ENCODE measurements around the gene CNTNAP5. TPM values are rescaled to one million over a fixed set of nuclear protein-coding genes. Genes with fewer than 3 reads are reported as not detected.

The CNTNAP5 gene
- total RNA-seq, 1 experiment from 2014 or later = 0.48 TPM

GRCh38 chr2:124301915-124302314 is 276.8 kb downstream of the CNTNAP5 start:
- TF ChIP-seq CTCF (conservative IDR thresholded peaks at IDR 0.05) = no peak
- H2AFZ ChIP-seq (ENCODE audit: low read length) = no peak overlapping the region
- no peak overlapping the region for H3K18ac ChIP-seq (ENCODE audit: insufficient read length, low read depth, low read length)
- no peak overlapping the region for H2BK120ac ChIP-seq (ENCODE audit: low read depth, low read length, poor library complexity, severe bottlenecking)
- H2AK5ac ChIP-seq (ENCODE audit: insufficient read length, low read length) = no peak overlapping the region
- no peaks in the 10 kb centered on the region for H3K4me1 ChIP-seq (ENCODE audit: insufficient read depth, low read length)
- Mint-ChIP-seq H3K4me1 (0 out of 4 replicates have a peak, but pooled peaks cover 0 to 8% of the 10 kb centered on the region in 2 experiments), H3K4me3 (no peak overlapping the region), H3K27ac (no peak overlapping the region), H3K27me3 (ENCODE audit: low read depth) (no peaks in the 10 kb centered on the region), H3K36me3 (ENCODE audit: insufficient read depth in 1 of 3, low read depth in 3 of 3) (0 out of 7 replicates have a peak, but pooled peaks cover 0 to 4% (median 0%) of the 10 kb centered on the region in 3 experiments), H3K9me3 (peaks cover 4 to 6% of the 10 kb centered on the region in 2 experiments; a peak in 4 of 5 replicates)
- H3K14ac ChIP-seq (ENCODE audit: insufficient read depth, low read length) = no peak overlapping the region
- H3K4ac ChIP-seq (ENCODE audit: low read depth, low read length) = no peak overlapping the region
- no peak overlapping the region for H4K5ac ChIP-seq (ENCODE audit: insufficient read length, low read depth, low read length)
- no peak overlapping the region for H3K27ac ChIP-seq (ENCODE audit: insufficient read length, low read depth, low read length)
- H3K4me2 ChIP-seq (ENCODE audit: insufficient read depth, insufficient read length, low read length) = no peak overlapping the region
- H2BK15ac ChIP-seq (ENCODE audit: low read depth, low read length) = no peak overlapping the region
- H3K56ac ChIP-seq (ENCODE audit: insufficient read length, low read depth, low read length) = no peak overlapping the region
- no peaks in the 10 kb centered on the region for H3K27me3 ChIP-seq (ENCODE audit: insufficient read depth, low read length)
- no peaks in the 10 kb centered on the region for H4K20me1 ChIP-seq (ENCODE audit: control insufficient read depth, insufficient read depth, insufficient read length)
- no peaks in the 10 kb centered on the region for H3K23me2 ChIP-seq (ENCODE audit: insufficient read length, low read depth, low read length, poor library complexity, severe bottlenecking)
- no peak overlapping the region for H3K9ac ChIP-seq (ENCODE audit: extremely low read depth, insufficient read length, low read length)
- no peak overlapping the region for H2BK5ac ChIP-seq (ENCODE audit: insufficient read length, low read length)
- H3K23ac ChIP-seq (ENCODE audit: insufficient read length, low read depth, low read length) = no peak overlapping the region
- H4K8ac ChIP-seq (replicated peaks; ENCODE audit: insufficient read length, low read depth, low read length) = no peak overlapping the region
- no peaks in the 10 kb centered on the region for H3K79me2 ChIP-seq (ENCODE audit: insufficient read depth, low read length)
- no peaks in the 10 kb centered on the region for H3K9me3 ChIP-seq (ENCODE audit: control insufficient read depth, low read depth, low read length)
- no peak for DNase-seq
- H2BK20ac ChIP-seq (ENCODE audit: low read depth, low read length, poor library complexity, severe bottlenecking) = no peak overlapping the region
- no peak overlapping the region for H2BK12ac ChIP-seq (ENCODE audit: insufficient read length, low read depth, low read length)
- no peak overlapping the region for H4K91ac ChIP-seq (ENCODE audit: insufficient read length, low read depth, low read length)
- no peaks in the 10 kb centered on the region for H3K79me1 ChIP-seq (ENCODE audit: insufficient read depth, low read depth, low read length, poor library complexity, severe bottlenecking)
- H3T11ph ChIP-seq (ENCODE audit: low read length) = no peak overlapping the region
